HCT116 (cell line): ENCODE results near the gene DCLK3. TPM values are rescaled to one million over a fixed set of nuclear protein-coding genes. Genes with fewer than 3 reads are reported as not detected.

Experiments
- ATAC-seq: fragments of 200-7000 bp; cut with Tn5 transposase; 2 replicates; pipeline ENCODE4 v1.9.1; 2020; ENCODE audit warnings: mild to moderate bottlenecking, moderate library complexity
- BruUV-seq: library from RNA; stranded (reverse); fragments of 400-500 nt; replicated peaks from 2 replicates; lab custom pipeline; 2021; lab: Mats Ljungman, UMichigan
- CTCF ChIA-PET: fragments of 300-600 bp; sonication (Branson Sonifier 250); formaldehyde crosslinking; loops from one replicate; lab custom pipeline; 2021; ENCODE audit warnings: antibody characterized with exemption; lab: Charles Lee
- POLR2A ChIA-PET: fragments of 300-600, 350-600 bp; sonication (Branson Sonifier 250); formaldehyde crosslinking; loops from one replicate; lab custom pipeline; 2021; ENCODE audit warnings: antibody characterized with exemption; lab: Charles Lee
- RAD21 ChIA-PET, 2 experiments: fragments of 300-600 bp; sonication (Branson Sonifier 250); formaldehyde crosslinking; loops; one replicate each; lab custom pipeline; 2023; ENCODE audit warnings: low total read pairs in 2 of 2; ENCODE audit not compliant: uncharacterized antibody in 2 of 2, unreplicated experiment in 2 of 2, low non-redundant PET in 1 of 2; lab: Charles Lee
- DNase-seq: peaks from one replicate; pipeline ENCODE4 v3.0.0-alpha.2; 2010; ENCODE audit warnings: low read depth, low spot score
- H2AFZ ChIP-seq: fragments of 200-600 bp; shearing (Covaris generic), sonication (generic); 2 replicates; pipeline ENCODE4 v1.6.1; 2017; ENCODE audit warnings: low read depth, mixed run types, mixed read lengths, antibody characterized with exemption, low read length; ENCODE audit not compliant: poor library complexity, severe bottlenecking
- H3K27ac ChIP-seq: 2 replicates; pipeline ENCODE4 v1.5.1; 2012; ENCODE audit warnings: low read depth, low read length
- H3K27me3 ChIP-seq: fragments of 200-600 bp; sonication (generic); 2 replicates; pipeline ENCODE4 v1.6.1; 2016; ENCODE audit warnings: mixed run types, low read length, mixed read lengths; ENCODE audit not compliant: insufficient read depth
- H3K36me3 ChIP-seq, 2 experiments: fragments of 200-500 bp in 1 of 2; fragments of 200-600 bp in 1 of 2; sonication (Bioruptor generic) in 1 of 2; sonication (generic) in 1 of 2; 2 replicates each; pipeline versions ENCODE4 v1.5.1 to v1.6.1; 2014 to 2016; ENCODE audit warnings: low read length in 2 of 2, inconsistent platforms in 1 of 2, mixed read lengths in 1 of 2, mixed run types in 1 of 2; ENCODE audit not compliant: insufficient read depth in 2 of 2, control insufficient read depth in 1 of 2
- H3K4me1 ChIP-seq, 2 experiments: fragments of 200-600 bp in 1 of 2; sonication (generic) in 1 of 2; 2 replicates each; pipeline versions ENCODE4 v1.5.1 to v1.6.1; 2012 to 2017; ENCODE audit warnings: low read length in 2 of 2, inconsistent platforms in 1 of 2, mild to moderate bottlenecking in 1 of 2, mixed read lengths in 1 of 2, mixed run types in 1 of 2, moderate library complexity in 1 of 2; ENCODE audit not compliant: insufficient read depth in 2 of 2, control insufficient read depth in 1 of 2
- H3K4me2 ChIP-seq: fragments of 200-600 bp; sonication (generic); 2 replicates; pipeline ENCODE4 v1.6.1; 2017; ENCODE audit warnings: mixed run types, low read length, mixed read lengths
- H3K4me3 ChIP-seq, 2 experiments: fragments of 200-600 bp in 1 of 2; sonication (generic) in 1 of 2; replicated peaks in 1 of 2; 2 replicates each; pipeline ENCODE4 v1.5.1; 2011 to 2016; ENCODE audit warnings: low read length in 2 of 2, control low read depth in 1 of 2, low read depth in 1 of 2, mild to moderate bottlenecking in 1 of 2, mixed read lengths in 1 of 2, mixed run types in 1 of 2
- H3K79me2 ChIP-seq: fragments of 200-600 bp; sonication (generic); 2 replicates; pipeline ENCODE4 v1.6.1; 2017; ENCODE audit warnings: mild to moderate bottlenecking, mixed run types, low read length, moderate library complexity, mixed read lengths; ENCODE audit not compliant: insufficient read depth
- H3K9ac ChIP-seq: fragments of 200-600 bp; sonication (generic); 2 replicates; pipeline ENCODE4 v1.6.1; 2016; ENCODE audit warnings: low read length, mixed read lengths
- H3K9me2 ChIP-seq: fragments of 200-600 bp; sonication (generic), shearing (Covaris generic); 2 replicates; pipeline ENCODE4 v1.6.1; 2017; ENCODE audit warnings: mixed run types, mild to moderate bottlenecking, moderate library complexity; ENCODE audit not compliant: insufficient read depth
- H3K9me3 ChIP-seq, 2 experiments: fragments of 200-500 bp in 1 of 2; fragments of 200-600 bp in 1 of 2; sonication (Bioruptor generic) in 1 of 2; sonication (generic) in 1 of 2; 2 replicates each; pipeline ENCODE4 v1.6.1; 2014 to 2017; ENCODE audit warnings: low read length in 2 of 2, mixed read lengths in 2 of 2, inconsistent platforms in 1 of 2, low read depth in 1 of 2, mild to moderate bottlenecking in 1 of 2, mixed run types in 1 of 2, moderate library complexity in 1 of 2; ENCODE audit not compliant: control insufficient read depth in 1 of 2, insufficient read depth in 1 of 2
- H4K20me1 ChIP-seq: fragments of 200-600 bp; sonication (generic), shearing (Covaris generic); 2 replicates; pipeline ENCODE4 v1.6.1; 2017; ENCODE audit warnings: mixed run types, mild to moderate bottlenecking, moderate library complexity; ENCODE audit not compliant: insufficient read depth
- CBX3 ChIP-seq: IDR thresholded peaks from 2 replicates; pipeline ENCODE4 v1.6.1; 2012; ENCODE audit warnings: low read depth
- CEBPB ChIP-seq: IDR thresholded peaks from 2 replicates; pipeline ENCODE4 v1.6.1; 2012; ENCODE audit warnings: low read depth
- ELF1 ChIP-seq: IDR thresholded peaks from 2 replicates; pipeline ENCODE4 v1.6.1; 2012; ENCODE audit warnings: low read depth, borderline replicate concordance
- EZH2 ChIP-seq: fragments of 200-600 bp; sonication (generic); IDR thresholded peaks from 2 replicates; pipeline ENCODE4 v1.6.1; 2017; ENCODE audit warnings: antibody characterized with exemption, mixed run types
- EZH2phosphoT487 ChIP-seq: fragments of 200-600 bp; IDR thresholded peaks from 2 replicates; pipeline ENCODE4 v1.6.1; 2018; ENCODE audit warnings: antibody characterized with exemption, borderline replicate concordance
- FOSL1 ChIP-seq: IDR thresholded peaks from 2 replicates; pipeline ENCODE4 v1.6.1; 2012; ENCODE audit warnings: low read depth
- JUND ChIP-seq: IDR thresholded peaks from 2 replicates; pipeline ENCODE4 v1.6.1; 2012
- POLR2A ChIP-seq: IDR thresholded peaks from 2 replicates; pipeline ENCODE4 v1.7.0; 2011; ENCODE audit warnings: borderline replicate concordance; ENCODE audit not compliant: insufficient read depth, insufficient read length; ENCODE audit errors: extremely low read depth
- SP1 ChIP-seq: IDR thresholded peaks from 2 replicates; pipeline ENCODE4 v1.6.1; 2012; ENCODE audit warnings: low read depth
- SRF ChIP-seq: IDR thresholded peaks from 2 replicates; pipeline ENCODE4 v1.6.1; 2012; ENCODE audit warnings: low read depth
- TCF7L2 ChIP-seq: IDR thresholded peaks from 2 replicates; pipeline ENCODE4 v1.7.0; 2011; ENCODE audit warnings: borderline replicate concordance, inconsistent platforms; ENCODE audit not compliant: insufficient read depth, insufficient read length; ENCODE audit errors: extremely low read depth
- ZFX ChIP-seq: fragments of 450-650 bp; IDR thresholded peaks from 2 replicates; pipeline ENCODE4 v1.6.1; 2017
- ZNF274 ChIP-seq: fragments of 200-500 bp; sonication (Bioruptor generic); IDR thresholded peaks from 2 replicates; pipeline ENCODE4 v1.6.1; 2014; ENCODE audit warnings: mild to moderate bottlenecking, low read depth, low read length, inconsistent platforms
- intact Hi-C: fragments of 100-400 bp; cut with micrococcal nuclease; formaldehyde crosslinking; loops from 2 replicates; pipeline ENCODE4 v1.10.0; 2022
- total RNA-seq: library from RNA; stranded (reverse); gene quantifications from one replicate; pipeline ENCODE4 v1.2.1, GENCODE V29; 2021; ENCODE audit not compliant: unreplicated experiment
- TF ChIP-seq, protein P1 (sequence below): IDR thresholded peaks from 2 replicates; pipeline ENCODE4 v1.6.1; 2012; ENCODE audit warnings: low read depth
- TF ChIP-seq, protein P2 (sequence below): IDR thresholded peaks from 2 replicates; pipeline ENCODE4 v1.6.1; 2012
- TF ChIP-seq, protein P3 (sequence below): IDR thresholded peaks from 2 replicates; pipeline ENCODE4 v1.6.1; 2012
- TF ChIP-seq, protein P4 (sequence below), 3 experiments: fragments of 200-600 bp in 1 of 3; sonication (generic) in 1 of 3; IDR thresholded peaks in 2 of 3; conservative IDR thresholded peaks in 1 of 3; 2 replicates each; pipeline ENCODE4 v1.5.1; 2012 to 2017; ENCODE audit warnings: low read depth in 2 of 3, low read length in 2 of 3, antibody characterized with exemption in 1 of 3, borderline replicate concordance in 1 of 3, control low read depth in 1 of 3, mild to moderate bottlenecking in 1 of 3, mixed read lengths in 1 of 3, mixed run types in 1 of 3, moderate library complexity in 1 of 3; ENCODE audit not compliant: insufficient read depth in 1 of 3

Gene DCLK3
- total RNA-seq, 1 experiment from 2014 or later, result not detected

DNA sequence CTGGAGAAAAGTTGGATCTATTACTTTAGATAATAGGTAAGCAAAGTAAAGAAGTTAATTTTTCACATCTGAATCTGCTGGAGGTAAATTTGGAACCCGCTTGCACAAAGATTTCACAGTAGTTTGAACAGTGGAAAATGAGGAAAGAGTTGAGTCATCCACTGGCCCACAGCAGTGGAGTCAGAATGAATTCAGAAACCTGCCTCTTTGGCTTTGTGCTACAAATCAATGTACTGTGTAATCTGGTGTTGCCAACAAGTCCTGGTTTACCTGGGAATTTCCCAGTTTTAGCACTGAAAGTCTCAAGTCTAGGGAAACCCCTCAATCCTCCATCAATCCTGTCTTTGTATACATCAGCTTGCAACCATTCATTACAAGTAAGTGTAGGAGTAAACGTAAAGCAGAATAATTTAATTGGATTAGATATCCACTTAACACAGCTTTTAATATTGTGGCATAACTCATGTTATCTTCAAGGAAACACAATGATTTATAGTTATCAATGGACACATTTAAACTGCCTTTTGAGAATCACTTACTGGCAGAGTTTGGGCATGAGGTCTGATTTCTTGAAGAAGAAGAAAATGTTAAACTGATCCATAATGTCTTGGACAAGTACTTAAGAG, 100.6 kb downstream of the DCLK3 start (continued):
- TF ChIP-seq, protein P1, sequence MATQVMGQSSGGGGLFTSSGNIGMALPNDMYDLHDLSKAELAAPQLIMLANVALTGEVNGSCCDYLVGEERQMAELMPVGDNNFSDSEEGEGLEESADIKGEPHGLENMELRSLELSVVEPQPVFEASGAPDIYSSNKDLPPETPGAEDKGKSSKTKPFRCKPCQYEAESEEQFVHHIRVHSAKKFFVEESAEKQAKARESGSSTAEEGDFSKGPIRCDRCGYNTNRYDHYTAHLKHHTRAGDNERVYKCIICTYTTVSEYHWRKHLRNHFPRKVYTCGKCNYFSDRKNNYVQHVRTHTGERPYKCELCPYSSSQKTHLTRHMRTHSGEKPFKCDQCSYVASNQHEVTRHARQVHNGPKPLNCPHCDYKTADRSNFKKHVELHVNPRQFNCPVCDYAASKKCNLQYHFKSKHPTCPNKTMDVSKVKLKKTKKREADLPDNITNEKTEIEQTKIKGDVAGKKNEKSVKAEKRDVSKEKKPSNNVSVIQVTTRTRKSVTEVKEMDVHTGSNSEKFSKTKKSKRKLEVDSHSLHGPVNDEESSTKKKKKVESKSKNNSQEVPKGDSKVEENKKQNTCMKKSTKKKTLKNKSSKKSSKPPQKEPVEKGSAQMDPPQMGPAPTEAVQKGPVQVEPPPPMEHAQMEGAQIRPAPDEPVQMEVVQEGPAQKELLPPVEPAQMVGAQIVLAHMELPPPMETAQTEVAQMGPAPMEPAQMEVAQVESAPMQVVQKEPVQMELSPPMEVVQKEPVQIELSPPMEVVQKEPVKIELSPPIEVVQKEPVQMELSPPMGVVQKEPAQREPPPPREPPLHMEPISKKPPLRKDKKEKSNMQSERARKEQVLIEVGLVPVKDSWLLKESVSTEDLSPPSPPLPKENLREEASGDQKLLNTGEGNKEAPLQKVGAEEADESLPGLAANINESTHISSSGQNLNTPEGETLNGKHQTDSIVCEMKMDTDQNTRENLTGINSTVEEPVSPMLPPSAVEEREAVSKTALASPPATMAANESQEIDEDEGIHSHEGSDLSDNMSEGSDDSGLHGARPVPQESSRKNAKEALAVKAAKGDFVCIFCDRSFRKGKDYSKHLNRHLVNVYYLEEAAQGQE, result no peak
- TF ChIP-seq, protein P2, sequence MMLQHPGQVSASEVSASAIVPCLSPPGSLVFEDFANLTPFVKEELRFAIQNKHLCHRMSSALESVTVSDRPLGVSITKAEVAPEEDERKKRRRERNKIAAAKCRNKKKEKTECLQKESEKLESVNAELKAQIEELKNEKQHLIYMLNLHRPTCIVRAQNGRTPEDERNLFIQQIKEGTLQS, result no peak
- TF ChIP-seq JUND (no peak), EZH2phosphoT487 (no peak), FOSL1 (no peak), EZH2 (no peak)
- TF ChIP-seq, all 23 proteins: peak for 0

DNA sequence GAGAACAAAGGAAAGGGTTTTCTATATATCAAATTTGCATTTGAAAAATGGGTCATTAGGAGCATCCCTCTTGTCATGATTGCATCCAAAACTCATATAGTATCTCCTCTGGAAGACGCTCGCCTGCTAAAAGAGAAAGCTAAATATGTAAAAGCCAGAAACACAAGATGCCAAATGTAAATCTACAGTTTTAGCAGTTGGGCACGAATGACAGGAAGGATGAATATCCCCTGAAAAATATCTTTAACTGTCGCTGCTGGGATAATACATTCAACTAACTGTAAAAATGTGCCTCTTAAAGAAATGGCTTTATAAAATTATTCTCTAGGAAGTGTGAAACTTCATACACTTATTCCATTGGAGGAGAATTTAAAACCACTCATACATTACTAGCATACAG, 101.7 kb downstream of the DCLK3 start:
- DNase-seq, result no peak
- H3K79me2 ChIP-seq, result no peaks in the 10 kb centered on the region
- POLR2A ChIA-PET, result no interaction called here
- H4K20me1 ChIP-seq, result no peaks in the 10 kb centered on the region
- no TSS peak for BruUV-seq
- H3K27ac ChIP-seq, result no peak overlapping the region
- RAD21 ChIA-PET, result no interaction called here
- no peaks in the 10 kb centered on the region for H3K36me3 ChIP-seq
- intact Hi-C loops, result no loop called here
- TF ChIP-seq, protein P3, sequence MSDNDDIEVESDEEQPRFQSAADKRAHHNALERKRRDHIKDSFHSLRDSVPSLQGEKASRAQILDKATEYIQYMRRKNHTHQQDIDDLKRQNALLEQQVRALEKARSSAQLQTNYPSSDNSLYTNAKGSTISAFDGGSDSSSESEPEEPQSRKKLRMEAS, result no peak
- no peak for TF ChIP-seq ZNF274
- TF ChIP-seq ELF1, result no peak
- no peak for TF ChIP-seq CBX3
- no peak for TF ChIP-seq CEBPB
- no peak for TF ChIP-seq POLR2A
- TF ChIP-seq, protein P1, result no peak
- TF ChIP-seq, protein P4, sequence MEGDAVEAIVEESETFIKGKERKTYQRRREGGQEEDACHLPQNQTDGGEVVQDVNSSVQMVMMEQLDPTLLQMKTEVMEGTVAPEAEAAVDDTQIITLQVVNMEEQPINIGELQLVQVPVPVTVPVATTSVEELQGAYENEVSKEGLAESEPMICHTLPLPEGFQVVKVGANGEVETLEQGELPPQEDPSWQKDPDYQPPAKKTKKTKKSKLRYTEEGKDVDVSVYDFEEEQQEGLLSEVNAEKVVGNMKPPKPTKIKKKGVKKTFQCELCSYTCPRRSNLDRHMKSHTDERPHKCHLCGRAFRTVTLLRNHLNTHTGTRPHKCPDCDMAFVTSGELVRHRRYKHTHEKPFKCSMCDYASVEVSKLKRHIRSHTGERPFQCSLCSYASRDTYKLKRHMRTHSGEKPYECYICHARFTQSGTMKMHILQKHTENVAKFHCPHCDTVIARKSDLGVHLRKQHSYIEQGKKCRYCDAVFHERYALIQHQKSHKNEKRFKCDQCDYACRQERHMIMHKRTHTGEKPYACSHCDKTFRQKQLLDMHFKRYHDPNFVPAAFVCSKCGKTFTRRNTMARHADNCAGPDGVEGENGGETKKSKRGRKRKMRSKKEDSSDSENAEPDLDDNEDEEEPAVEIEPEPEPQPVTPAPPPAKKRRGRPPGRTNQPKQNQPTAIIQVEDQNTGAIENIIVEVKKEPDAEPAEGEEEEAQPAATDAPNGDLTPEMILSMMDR (IDR thresholded peaks at IDR 0.05 in 2 of 3, conservative IDR thresholded peaks at IDR 0.05 in 1 of 3; ENCODE audit: borderline replicate concordance in 1 of 3, insufficient read depth in 1 of 3, low read depth in 2 of 3, low read length in 2 of 3), result no peak
- TF ChIP-seq SRF, result no peak
- no peak for TF ChIP-seq ZFX
- no peak for TF ChIP-seq TCF7L2
- TF ChIP-seq SP1, result no peak
- H3K9ac ChIP-seq, result no peak overlapping the region
- H3K4me1 ChIP-seq, result no peaks in the 10 kb centered on the region
- no peak overlapping the region for H3K4me3 ChIP-seq
- ATAC-seq, result no peak
- H3K9me3 ChIP-seq, result no peaks in the 10 kb centered on the region
- H3K4me2 ChIP-seq, result no peak overlapping the region
- H3K9me2 ChIP-seq, result no peaks in the 10 kb centered on the region
- peaks cover 23% of the 10 kb centered on the region; the same call in 1 of the 2 replicates for H3K27me3 ChIP-seq
- H2AFZ ChIP-seq, result no peak overlapping the region
- CTCF ChIA-PET, result no interaction called here
